ENCODE data around the gene RABEPK. TPM values are rescaled to one million over a fixed set of nuclear protein-coding genes. Genes with fewer than 3 reads are reported as not detected.

Gene RABEPK
- total RNA-seq, 1 donor from 2014 or later, result 17.2 TPM

Other genes starting within 250 kb of the RABEPK start
- gene SCAI, start 57.0 kb upstream of the RABEPK start, total RNA-seq, result 10.6 and 13.4 TPM in 2 replicates
- gene PPP6C, start 10.7 kb upstream of the RABEPK start, total RNA-seq, result 54.6 and 56.2 TPM in 2 replicates
- 295 and 297 TPM in 2 replicates for gene HSPA5, start 40.8 kb downstream of the RABEPK start, total RNA-seq
- 57.8 and 60.0 TPM in 2 replicates for gene GAPVD1, start 61.3 kb downstream of the RABEPK start, total RNA-seq